ENCODE data around the gene METTL15. TPM values are rescaled to one million over a fixed set of nuclear protein-coding genes. Genes with fewer than 3 reads are reported as not detected.

METTL15 gene
- total RNA-seq, 1 donor, result 24.6 TPM

DNA sequence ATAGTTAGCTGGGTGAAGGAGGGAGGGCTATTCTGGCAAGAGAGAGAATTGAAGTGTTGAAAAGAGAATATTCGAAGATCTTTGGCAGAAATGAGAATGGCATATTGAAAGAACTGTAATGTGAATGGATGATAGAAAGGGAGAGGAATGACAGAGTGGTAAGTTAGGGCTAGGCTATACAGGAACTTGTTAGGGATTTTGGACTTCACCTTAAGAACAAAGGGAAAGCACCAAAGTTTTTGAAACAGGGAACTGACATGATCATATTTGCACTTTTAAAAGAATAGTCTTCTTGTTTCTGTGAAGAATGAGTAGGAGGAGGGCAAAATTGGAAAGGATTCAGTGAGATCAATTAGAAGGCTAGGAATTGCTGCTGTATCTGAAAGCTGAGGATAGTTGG is 119.3 kb downstream of the METTL15 start:
- TF ChIP-seq, protein P1, sequence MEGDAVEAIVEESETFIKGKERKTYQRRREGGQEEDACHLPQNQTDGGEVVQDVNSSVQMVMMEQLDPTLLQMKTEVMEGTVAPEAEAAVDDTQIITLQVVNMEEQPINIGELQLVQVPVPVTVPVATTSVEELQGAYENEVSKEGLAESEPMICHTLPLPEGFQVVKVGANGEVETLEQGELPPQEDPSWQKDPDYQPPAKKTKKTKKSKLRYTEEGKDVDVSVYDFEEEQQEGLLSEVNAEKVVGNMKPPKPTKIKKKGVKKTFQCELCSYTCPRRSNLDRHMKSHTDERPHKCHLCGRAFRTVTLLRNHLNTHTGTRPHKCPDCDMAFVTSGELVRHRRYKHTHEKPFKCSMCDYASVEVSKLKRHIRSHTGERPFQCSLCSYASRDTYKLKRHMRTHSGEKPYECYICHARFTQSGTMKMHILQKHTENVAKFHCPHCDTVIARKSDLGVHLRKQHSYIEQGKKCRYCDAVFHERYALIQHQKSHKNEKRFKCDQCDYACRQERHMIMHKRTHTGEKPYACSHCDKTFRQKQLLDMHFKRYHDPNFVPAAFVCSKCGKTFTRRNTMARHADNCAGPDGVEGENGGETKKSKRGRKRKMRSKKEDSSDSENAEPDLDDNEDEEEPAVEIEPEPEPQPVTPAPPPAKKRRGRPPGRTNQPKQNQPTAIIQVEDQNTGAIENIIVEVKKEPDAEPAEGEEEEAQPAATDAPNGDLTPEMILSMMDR (IDR thresholded peaks at IDR 0.05; ENCODE audit: insufficient read depth, low read length), result no peak
- no peak for DNase-seq (ENCODE audit: low read depth)
- H3K4me3 ChIP-seq (ENCODE audit: low read depth, low read length), result no peak overlapping the region

DNA sequence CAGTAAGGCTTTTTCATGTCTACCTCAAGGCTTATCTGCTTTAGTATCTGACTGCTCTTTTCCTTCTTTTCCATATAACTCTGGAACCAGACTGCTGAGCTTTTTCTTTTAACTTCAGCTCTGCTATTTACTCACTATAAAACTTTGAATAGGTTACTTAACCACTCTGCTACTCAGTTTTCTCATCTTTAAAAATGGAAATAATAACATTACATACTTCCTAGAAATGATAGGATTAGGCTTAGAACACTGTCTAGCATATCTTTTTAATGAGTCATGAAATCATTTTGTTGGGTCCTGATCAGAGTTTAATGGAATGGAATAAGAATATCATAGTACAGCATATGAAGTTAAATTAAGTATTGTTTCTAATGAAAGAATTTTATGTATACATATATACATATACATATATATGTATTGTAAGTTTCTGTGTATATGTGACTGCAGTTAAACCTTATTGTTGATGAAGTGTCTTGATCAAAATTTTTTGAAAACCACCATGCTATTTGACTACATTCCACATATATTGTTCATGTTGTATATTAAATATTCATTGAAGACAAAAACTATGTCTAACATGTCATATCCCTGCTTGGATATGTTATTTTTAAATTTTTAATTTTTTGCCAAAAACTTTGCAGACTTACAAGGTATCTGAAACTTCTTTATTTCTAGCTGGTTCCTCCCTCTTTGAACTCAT is 120.2 kb downstream of the METTL15 start:
- DNase-seq (ENCODE audit: low read depth), result peak; percentile 62
- no peak overlapping the region for H3K4me3 ChIP-seq (ENCODE audit: low read depth, low read length)
- TF ChIP-seq, protein P1 (IDR thresholded peaks at IDR 0.05; ENCODE audit: insufficient read depth, low read length), result no peak

DNA sequence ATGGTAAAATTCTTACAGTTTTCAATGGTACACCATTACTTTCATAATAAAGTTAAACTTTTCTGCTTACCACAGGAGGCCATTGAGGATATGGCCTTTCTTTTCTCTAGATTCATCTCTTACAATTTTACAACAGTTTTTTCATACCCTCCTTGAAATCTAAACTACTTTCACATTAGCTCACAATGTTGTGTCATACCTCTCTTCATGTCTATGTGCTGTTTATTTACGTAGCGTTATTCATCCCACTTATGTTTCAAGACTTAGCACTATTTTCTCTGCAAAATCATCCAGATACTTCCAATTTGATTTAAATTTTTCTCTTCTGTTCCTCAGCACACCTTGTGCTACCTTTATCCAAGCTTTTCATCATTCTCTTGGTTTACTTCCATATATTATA is 123.3 kb downstream of the METTL15 start:
- TF ChIP-seq, protein P1 (IDR thresholded peaks at IDR 0.05; ENCODE audit: insufficient read depth, low read length), result no peak
- peak; percentile 12 for DNase-seq (ENCODE audit: low read depth)
- H3K4me3 ChIP-seq (ENCODE audit: low read depth, low read length), result no peak overlapping the region

DNA sequence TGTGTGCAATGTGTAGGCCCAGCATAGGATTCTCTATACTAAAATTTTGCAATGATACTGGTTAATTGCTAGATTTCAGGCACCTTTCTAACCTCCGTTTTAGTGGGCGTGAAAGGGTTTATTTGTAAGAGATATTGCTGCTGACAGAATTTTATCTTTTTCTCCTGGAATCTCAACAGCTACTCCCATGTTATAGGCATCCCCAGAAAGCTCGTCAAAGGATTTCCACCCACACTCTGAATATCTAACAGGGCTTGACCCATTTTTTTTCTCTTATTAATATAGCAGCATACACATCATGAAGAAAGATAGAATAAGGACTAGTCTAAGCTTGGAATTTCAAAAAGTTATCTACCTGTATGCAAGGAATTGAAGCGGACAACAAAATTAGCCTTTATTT is 124.5 kb downstream of the METTL15 start:
- TF ChIP-seq, protein P1 (IDR thresholded peaks at IDR 0.05; ENCODE audit: insufficient read depth, low read length), result no peak
- no peak for DNase-seq (ENCODE audit: low read depth)
- H3K4me3 ChIP-seq (ENCODE audit: low read depth, low read length), result no peak overlapping the region

DNA sequence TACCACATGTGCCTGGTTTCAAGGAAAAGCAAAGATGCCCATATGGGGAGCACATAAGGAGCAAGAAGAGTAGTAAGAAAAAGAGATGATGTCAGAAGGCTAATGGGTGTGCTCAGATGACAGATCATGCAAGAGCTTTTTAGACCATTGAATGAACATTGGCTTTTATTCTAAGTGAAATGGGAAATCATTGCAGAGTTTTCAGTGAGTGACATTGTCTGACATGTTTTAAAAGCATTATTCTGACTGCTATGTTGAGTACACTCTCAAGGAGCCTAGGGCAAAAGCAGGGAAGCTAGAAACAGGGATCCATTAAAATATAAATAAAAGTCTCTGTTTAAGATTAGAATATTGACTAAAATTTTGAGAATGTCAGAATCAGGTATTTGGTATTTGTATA is 133.6 kb downstream of the METTL15 start:
- no peak overlapping the region for H3K4me3 ChIP-seq (ENCODE audit: low read depth, low read length)
- DNase-seq (ENCODE audit: low read depth), result no peak
- TF ChIP-seq, protein P1 (IDR thresholded peaks at IDR 0.05; ENCODE audit: insufficient read depth, low read length), result no peak

DNA sequence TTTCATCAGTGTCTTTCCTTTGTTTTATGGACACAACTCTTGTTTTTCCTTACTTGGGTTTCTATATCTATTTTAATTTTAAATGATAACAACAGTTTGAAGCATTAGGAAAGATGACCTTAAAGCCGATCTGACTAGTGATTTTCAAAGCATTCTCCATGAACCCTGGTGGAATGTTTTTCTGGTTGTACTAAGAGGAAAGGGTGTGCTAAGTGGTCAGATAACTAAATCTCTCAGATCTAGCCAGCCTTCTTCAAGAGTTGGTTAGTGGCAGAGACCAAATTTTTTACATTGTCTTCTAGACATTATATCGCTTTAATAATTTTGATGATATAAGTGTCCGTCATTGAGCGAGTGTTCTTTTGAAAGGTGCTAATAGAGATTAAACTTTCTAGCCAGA is 134.4 kb downstream of the METTL15 start:
- no peak overlapping the region for H3K4me3 ChIP-seq (ENCODE audit: low read depth, low read length)
- TF ChIP-seq, protein P1 (IDR thresholded peaks at IDR 0.05; ENCODE audit: insufficient read depth, low read length), result no peak
- no peak for DNase-seq (ENCODE audit: low read depth)

DNA sequence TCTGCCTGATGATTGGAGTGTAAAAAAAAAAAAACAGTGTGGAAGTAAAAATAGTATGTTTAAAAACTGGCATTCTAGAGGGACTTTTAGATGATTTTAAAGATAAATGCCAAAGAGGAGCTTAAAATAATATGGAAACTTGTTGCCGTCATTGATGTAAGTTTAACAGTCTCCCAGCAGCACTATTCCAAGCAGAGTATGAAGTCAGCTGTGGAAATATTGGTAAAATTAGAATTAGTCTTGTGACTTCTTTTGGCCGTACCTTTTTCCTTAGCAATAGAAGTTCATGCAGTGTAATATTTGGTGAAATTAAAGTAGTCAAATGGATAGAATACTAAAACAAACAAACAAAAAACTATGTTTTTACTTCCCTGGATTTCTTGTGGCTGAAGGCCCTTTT is 134.9 kb downstream of the METTL15 start:
- TF ChIP-seq, protein P1 (IDR thresholded peaks at IDR 0.05; ENCODE audit: insufficient read depth, low read length), result no peak
- DNase-seq (ENCODE audit: low read depth), result peak; percentile 36
- H3K4me3 ChIP-seq (ENCODE audit: low read depth, low read length), result no peak overlapping the region

All from fibroblast of the aortic adventitia (primary cell).